ENCODE results near the gene SYNPO. TPM values are rescaled to one million over a fixed set of nuclear protein-coding genes. Genes with fewer than 3 reads are reported as not detected.

The SYNPO gene
- 2.0 and 2.7 TPM in 2 replicates for total RNA-seq

GRCh38 chr5:150640311-150641005 lies at the start of gene SYNPO:
Gene SYNPO, plus strand, starts transcription at chr5:150640660. Its CDS starts 7,616 bp downstream, at chr5:150648276.

GRCh38 chr5:150661086-150661485 lies 20.6 kb downstream of the SYNPO start, which contains the start of gene MYOZ3:
Gene MYOZ3, plus strand, starts transcription at chr5:150661251. Its CDS starts 1,691 bp downstream, at chr5:150662942.

GRCh38 chr5:150700594-150701377 lies 60.3 kb downstream of the SYNPO start, which contains the start of gene RBM22:
Gene RBM22, minus strand, starts transcription at chr5:150701062. Its CDS starts 77 bp downstream, at chr5:150700985.

Other genes starting within 250 kb of the SYNPO start
- gene CD74, start 227.8 kb upstream of the SYNPO start, total RNA-seq = 0.94 and 2.2 TPM in 2 replicates
- gene RPS14, start 190.9 kb upstream of the SYNPO start, total RNA-seq = 3,322 and 4,834 TPM in 2 replicates
- gene NDST1, start 132.5 kb upstream of the SYNPO start, total RNA-seq = 19.7 and 22.2 TPM in 2 replicates
- 0.26 and 0.47 TPM in 2 replicates for gene MYOZ3, start 20.6 kb downstream of the SYNPO start, total RNA-seq
- gene RBM22, start 60.4 kb downstream of the SYNPO start, total RNA-seq = 12.0 and 12.5 TPM in 2 replicates
- gene DCTN4, start 118.4 kb downstream of the SYNPO start, total RNA-seq = 37.5 and 40.2 TPM in 2 replicates
- gene SMIM3, start 138.1 kb downstream of the SYNPO start, total RNA-seq = 23.5 and 38.1 TPM in 2 replicates
- gene IRGM, start 205.9 kb downstream of the SYNPO start, total RNA-seq = under 0.01 and 0.09 TPM in 2 replicates

Measured in bronchial smooth muscle cell (primary cell).